Heart right ventricle (tissue), 16 donors: ENCODE data around the gene ZNF800. TPM values are rescaled to one million over a fixed set of nuclear protein-coding genes. Genes with fewer than 3 reads are reported as not detected.
A peak's percentile ranks its signal among the peaks of the same experiment; 100 is the strongest.

Source experiments
- ATAC-seq, 8 donors: fragments of 200-7000 bp; cut with Tn5 transposase; one replicate each; pipeline ENCODE4 v1.9.1; 2020; ENCODE audit warnings: mild to moderate bottlenecking in 8 of 8, moderate library complexity in 8 of 8, moderate number of reproducible peaks in 1 of 8
- DNase-seq, 2 donors: peaks; one replicate each; pipeline ENCODE4 v3.0.0-alpha.2; 2020
- H3K27ac ChIP-seq, 10 donors: fragments of 200-600 bp; sonication (generic) in 2 of 10; one replicate each; pipeline versions ENCODE4 v1.5.0 to v1.8.0; 2020 to 2022; ENCODE audit warnings: mild to moderate bottlenecking in 3 of 10
- H3K27me3 ChIP-seq, 7 donors: fragments of 200-600 bp; one replicate each; pipeline ENCODE4 v1.8.0; 2021 to 2022; ENCODE audit warnings: mild to moderate bottlenecking in 2 of 7
- H3K36me3 ChIP-seq, 9 donors: fragments of 200-600 bp; sonication (generic) in 1 of 9; one replicate each; pipeline versions ENCODE4 v1.5.0 to v1.8.0; 2020 to 2022; ENCODE audit warnings: mild to moderate bottlenecking in 2 of 9
- H3K4me1 ChIP-seq, 9 donors: fragments of 200-600 bp; sonication (generic) in 1 of 9; one replicate each; pipeline versions ENCODE4 v1.5.0 to v1.8.0; 2020 to 2022; ENCODE audit warnings: mild to moderate bottlenecking in 4 of 9
- H3K4me3 ChIP-seq, 10 donors: fragments of 200-600 bp; sonication (generic) in 2 of 10; one replicate each; pipeline versions ENCODE4 v1.5.0 to v1.8.0; 2020 to 2022; ENCODE audit warnings: mild to moderate bottlenecking in 7 of 10, moderate library complexity in 2 of 10
- H3K9me3 ChIP-seq, 11 donors: fragments of 200-600 bp in 10 of 11; sonication (generic) in 2 of 11; one replicate each; pipeline versions ENCODE4 v1.5.0 to v1.8.0; 2013 to 2022; ENCODE audit warnings: mild to moderate bottlenecking in 2 of 11, control low read depth in 1 of 11, moderate library complexity in 1 of 11
- WGBS, 2 donors: extraction: QIAGEN DNeasy Blood & Tissue Kit; methylation state at CpG; one replicate each; pipeline ENCODE4 v1.1.7; 2013; ENCODE audit warnings: inconsistent platforms in 1 of 2; 5-methylcytosine and 5-hydroxymethylcytosine counted together
- intact Hi-C, 10 donors: fragments of 100-400 bp; cut with DNase I; formaldehyde crosslinking; loops; one replicate each; pipeline versions ENCODE4 v1.11.1 to v1.14.2; 2022
- polyA plus RNA-seq, 2 donors: library from polyadenylated mRNA; stranded (reverse); fragments of 200-250 nt; gene quantifications; one replicate each; pipeline ENCODE4 v1.2.3, GENCODE V29; 2013
- total RNA-seq, 10 donors: library from RNA; stranded (reverse); fragmentation: NEBNext Ultra II Directional in 3 of 10; extraction: Animal tissue kit (Norgen Biotek cat#: 25700) in 3 of 10; gene quantifications; one replicate each; pipeline versions ENCODE4 v1.2.1 to v1.2.4, GENCODE V29; 2021 to 2023
- TF ChIP-seq, protein P1 (sequence below), 9 donors: fragments of 200-600 bp; sonication (generic) in 2 of 9; IDR thresholded peaks; one replicate each; pipeline versions ENCODE4 v1.5.0 to v1.8.0; 2021 to 2022; ENCODE audit warnings: antibody characterized with exemption in 9 of 9, mild to moderate bottlenecking in 5 of 9, moderate library complexity in 1 of 9
- donor health status: Arrhythmogenic right ventricular cardiomyopathy.
- donor health status: ischemic (EF 13 %, LVEDD 7.1; RV severe dilation, severe dysfunction).
- donor health status: healthy with polysubstance abuse.
- donor health status: DM: no; HTN: yes; CAD: no.
- donor health status: DM: no; HTN: no; CAD: no.
- donor health status: ischemic (EF 25% LVEDD 6.9; RV normal size, moderate dysfunction).
- donor health status: ischemic (EF 25% LVEDD 5.7; RV mildly dilated, moderate dysfunction).
- donor health status: healthy.
- donor health status: DM: yes; HTN: yes; CAD: no.
- donor health status: Ischemic cardiomyopathy.
- donor health status: ischemic (EF 35%, LVEDD 5.7; RV mildly dilated, moderate dysfunction).
- donor health status: nonischemic (EF 11% LVEDD 7.7; RV severe dilation, severe dysfunction).
- donor health status: DM: yes; HTN: yes; CAD: no.
- donor health status: PGD.
- donor health status: ischemic (EF 29% LVEDD 5.4; RV normal size, mild dysfunction).
- donor health status: nonischemic (EF 23%, LVEDD 6.1; RV moderate dilation, normal function).

Gene ZNF800
- total and polyA plus RNA-seq, 12 donors, result 3.4 to 35.8 (median 23.2) TPM

DNA sequence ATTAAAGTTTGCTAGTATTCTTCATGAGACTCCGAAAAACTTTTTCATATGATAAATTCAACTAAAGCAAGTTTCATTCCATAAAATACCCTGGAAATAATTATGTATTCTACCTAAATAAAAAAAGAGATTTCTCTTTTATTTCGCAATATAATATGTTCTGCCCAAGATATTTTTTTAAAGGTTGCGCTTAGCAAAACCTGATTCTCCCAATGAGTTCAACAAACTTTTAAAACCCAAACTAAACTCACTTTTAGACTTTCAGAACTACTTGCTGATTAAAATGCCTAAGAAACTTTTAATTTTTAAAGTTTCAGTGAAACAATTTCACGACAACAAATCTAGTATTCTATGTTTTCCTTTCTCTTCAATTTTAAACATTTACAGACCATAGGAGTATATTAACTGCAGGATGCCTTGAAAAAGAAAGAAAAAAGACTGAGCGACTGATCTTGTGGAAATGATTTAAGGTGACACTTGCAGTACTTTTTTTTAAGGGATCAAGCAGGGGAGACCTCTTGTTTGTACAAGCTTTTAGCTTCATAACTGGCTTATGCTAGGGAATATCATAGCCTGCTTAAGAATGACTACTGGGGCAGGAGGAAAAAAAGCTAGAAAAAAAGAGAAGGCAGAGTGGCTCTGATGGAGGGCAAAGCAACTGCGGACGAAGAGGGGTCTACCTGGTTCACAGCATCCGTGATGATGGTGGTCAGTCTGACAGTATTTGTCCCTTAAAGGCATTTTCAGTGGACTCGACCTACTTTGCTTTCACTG lies 1.5 kb downstream of the ZNF800 start:
- intact Hi-C loops, result loop anchor here in 6 of 10 donors (5.0 to 10.0 kb wide), 5 partner anchors 44 to 196 kb away; partner anchors contain the start of genes ARF5 (in 5 of the 6) and GCC1 (in 5 of the 6)
- Histone ChIP-seq H3K9me3 (no peaks in the 10 kb centered on the region), H3K36me3 (peaks cover 0 to 47% (median 5%) of the 10 kb centered on the region in 9 donors), H3K27ac (peak overlapping the region in 9 of 10 donors; percentile 93 to 99 (median 97)), H3K4me3 (peak overlapping the region; percentile 81 to 100 (median 90)), H3K4me1 (peaks cover 0 to 58% (median 40%) of the 10 kb centered on the region in 9 donors), H3K27me3 (no peaks in the 10 kb centered on the region)
- WGBS, 2 donors, result 55 to 60% methylated on average over 9 of the region's 9 CpGs
- DNase-seq, result no peak
- TF ChIP-seq, protein P1, sequence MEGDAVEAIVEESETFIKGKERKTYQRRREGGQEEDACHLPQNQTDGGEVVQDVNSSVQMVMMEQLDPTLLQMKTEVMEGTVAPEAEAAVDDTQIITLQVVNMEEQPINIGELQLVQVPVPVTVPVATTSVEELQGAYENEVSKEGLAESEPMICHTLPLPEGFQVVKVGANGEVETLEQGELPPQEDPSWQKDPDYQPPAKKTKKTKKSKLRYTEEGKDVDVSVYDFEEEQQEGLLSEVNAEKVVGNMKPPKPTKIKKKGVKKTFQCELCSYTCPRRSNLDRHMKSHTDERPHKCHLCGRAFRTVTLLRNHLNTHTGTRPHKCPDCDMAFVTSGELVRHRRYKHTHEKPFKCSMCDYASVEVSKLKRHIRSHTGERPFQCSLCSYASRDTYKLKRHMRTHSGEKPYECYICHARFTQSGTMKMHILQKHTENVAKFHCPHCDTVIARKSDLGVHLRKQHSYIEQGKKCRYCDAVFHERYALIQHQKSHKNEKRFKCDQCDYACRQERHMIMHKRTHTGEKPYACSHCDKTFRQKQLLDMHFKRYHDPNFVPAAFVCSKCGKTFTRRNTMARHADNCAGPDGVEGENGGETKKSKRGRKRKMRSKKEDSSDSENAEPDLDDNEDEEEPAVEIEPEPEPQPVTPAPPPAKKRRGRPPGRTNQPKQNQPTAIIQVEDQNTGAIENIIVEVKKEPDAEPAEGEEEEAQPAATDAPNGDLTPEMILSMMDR (IDR thresholded peaks at IDR 0.05), result no peak
- no peak for ATAC-seq

- Histone ChIP-seq H3K27me3 (no peaks in the 10 kb centered on the region), H3K36me3 (peaks cover 0 to 54% (median 5%) of the 10 kb centered on the region in 9 donors), H3K4me1 (peaks cover 0 to 62% (median 40%) of the 10 kb centered on the region in 9 donors), H3K9me3 (no peaks in the 10 kb centered on the region), H3K4me3 (no peak overlapping the region), H3K27ac (no peak overlapping the region)
- DNase-seq (no peak), ATAC-seq (no peak)
- intact Hi-C loops, result loop anchor here in 6 of 10 donors (5.0 to 10.0 kb wide), 5 partner anchors 43 to 197 kb away; partner anchors contain the start of genes ARF5 (in 5 of the 6) and GCC1 (in 5 of the 6)
- 87 to 89% methylated on average over 2 of the region's 2 CpGs for WGBS, 2 donors
- TF ChIP-seq, protein P1 (IDR thresholded peaks at IDR 0.05), result no peak
These were observed 2.2 kb downstream of the ZNF800 start for GRCh38 chr7:127390186-127390816.

- no peak overlapping the region for H3K27ac ChIP-seq
- WGBS, 2 donors, result 95 to 97% methylated on average over 1 of the region's 1 CpG
- no peak for ATAC-seq
- H3K27me3 ChIP-seq, result no peaks in the 10 kb centered on the region
- H3K4me1 ChIP-seq, result peaks cover 0 to 62% (median 40%) of the 10 kb centered on the region in 9 donors
- intact Hi-C loops, result no loop called here
- TF ChIP-seq, protein P1 (IDR thresholded peaks at IDR 0.05), result no peak
- DNase-seq, result no peak
- H3K36me3 ChIP-seq, result peaks cover 0 to 62% (median 5%) of the 10 kb centered on the region in 9 donors
- H3K4me3 ChIP-seq, result no peak overlapping the region
- H3K9me3 ChIP-seq, result no peaks in the 10 kb centered on the region
These were observed 3.2 kb downstream of the ZNF800 start for GRCh38 chr7:127389321-127389720.

- H3K9me3 ChIP-seq, result no peaks in the 10 kb centered on the region
These were observed 4.5 kb downstream of the ZNF800 start for GRCh38 chr7:127387974-127388373.

More at GRCh38 chr7:127387974-127388373, 4.5 kb downstream of the ZNF800 start:
- 98 to 99% methylated on average over 2 of the region's 2 CpGs for WGBS, 2 donors
- peaks cover 0 to 58% (median 36%) of the 10 kb centered on the region in 9 donors for H3K4me1 ChIP-seq
- intact Hi-C loops, result no loop called here
- peaks cover 0 to 73% (median 5%) of the 10 kb centered on the region in 9 donors for H3K36me3 ChIP-seq
- H3K4me3 ChIP-seq, result no peak overlapping the region
- ATAC-seq (no peak), DNase-seq (no peak)
- TF ChIP-seq, protein P1 (IDR thresholded peaks at IDR 0.05), result no peak
- H3K27me3 ChIP-seq, result no peaks in the 10 kb centered on the region
- H3K27ac ChIP-seq, result no peak overlapping the region
